Measurements from ENCODE around the gene SLC35B2.

DNA sequence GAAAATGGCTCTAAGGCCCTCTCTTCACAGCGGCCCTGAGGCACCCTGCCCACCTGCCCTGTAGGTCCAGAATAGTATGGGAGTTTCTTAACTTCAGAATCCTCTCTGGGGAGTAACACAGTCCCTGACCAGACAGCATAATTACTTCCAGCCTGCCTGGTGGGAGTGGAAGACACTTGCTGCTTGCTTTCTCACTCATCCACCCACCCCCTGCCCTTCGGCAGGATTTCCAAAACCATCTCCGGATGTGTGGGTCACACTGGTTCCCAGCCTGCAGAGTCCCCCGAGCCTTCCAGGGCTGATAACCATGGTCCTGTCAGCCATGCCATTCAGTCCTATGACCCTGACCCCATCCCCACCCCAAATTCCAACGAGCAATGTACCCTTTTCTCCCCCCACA is 28.5 kb downstream of the SLC35B2 start:
- TF ChIP-seq CTCF (IDR thresholded peaks at IDR 0.05) = no peak
- no peak for TF ChIP-seq POLR2A (IDR thresholded peaks at IDR 0.05)
